GM12875 (cell line): ENCODE results near the gene PTPRD.

ENCODE experiments used
- H3K4me3 ChIP-seq: one replicate; pipeline ENCODE4 v1.5.1; 2011; ENCODE audit warnings: low read depth, low read length, control low read depth
- CTCF ChIP-seq: IDR thresholded peaks from 2 replicates; pipeline ENCODE4 v1.5.1; 2011; ENCODE audit warnings: low read depth, mild to moderate bottlenecking, control low read depth, inconsistent platforms, low read length, moderate library complexity, borderline replicate concordance; ENCODE audit not compliant: insufficient read depth

The PTPRD gene

GRCh38 chr9:9521033-9521779, 1091.6 kb downstream of the PTPRD start:
- no peak for TF ChIP-seq CTCF
- H3K4me3 ChIP-seq: no peak overlapping the region

GRCh38 chr9:9504869-9505268, 1107.9 kb downstream of the PTPRD start:
- no peak overlapping the region for H3K4me3 ChIP-seq
- TF ChIP-seq CTCF: no peak

- no peak for TF ChIP-seq CTCF
- no peak overlapping the region for H3K4me3 ChIP-seq
Measured at GRCh38 chr9:9499546-9499945, 1113.3 kb downstream of the PTPRD start.

GRCh38 chr9:9498846-9499245, 1114.0 kb downstream of the PTPRD start:
- no peak for TF ChIP-seq CTCF
- H3K4me3 ChIP-seq: no peak overlapping the region

GRCh38 chr9:9498128-9498527, 1114.7 kb downstream of the PTPRD start:
- H3K4me3 ChIP-seq: no peak overlapping the region
- TF ChIP-seq CTCF: no peak

GRCh38 chr9:9494336-9494735, 1118.5 kb downstream of the PTPRD start:
- H3K4me3 ChIP-seq: no peak overlapping the region
- no peak for TF ChIP-seq CTCF

- H3K4me3 ChIP-seq: no peak overlapping the region
- no peak for TF ChIP-seq CTCF
Measured at GRCh38 chr9:9492506-9492905, 1120.3 kb downstream of the PTPRD start.
